ENCODE data around the gene MRPL4. TPM values are rescaled to one million over a fixed set of nuclear protein-coding genes. Genes with fewer than 3 reads are reported as not detected.

Gene MRPL4
- total RNA-seq, 2 donors from 2014 or later: 28.4 to 29.9 TPM

DNA sequence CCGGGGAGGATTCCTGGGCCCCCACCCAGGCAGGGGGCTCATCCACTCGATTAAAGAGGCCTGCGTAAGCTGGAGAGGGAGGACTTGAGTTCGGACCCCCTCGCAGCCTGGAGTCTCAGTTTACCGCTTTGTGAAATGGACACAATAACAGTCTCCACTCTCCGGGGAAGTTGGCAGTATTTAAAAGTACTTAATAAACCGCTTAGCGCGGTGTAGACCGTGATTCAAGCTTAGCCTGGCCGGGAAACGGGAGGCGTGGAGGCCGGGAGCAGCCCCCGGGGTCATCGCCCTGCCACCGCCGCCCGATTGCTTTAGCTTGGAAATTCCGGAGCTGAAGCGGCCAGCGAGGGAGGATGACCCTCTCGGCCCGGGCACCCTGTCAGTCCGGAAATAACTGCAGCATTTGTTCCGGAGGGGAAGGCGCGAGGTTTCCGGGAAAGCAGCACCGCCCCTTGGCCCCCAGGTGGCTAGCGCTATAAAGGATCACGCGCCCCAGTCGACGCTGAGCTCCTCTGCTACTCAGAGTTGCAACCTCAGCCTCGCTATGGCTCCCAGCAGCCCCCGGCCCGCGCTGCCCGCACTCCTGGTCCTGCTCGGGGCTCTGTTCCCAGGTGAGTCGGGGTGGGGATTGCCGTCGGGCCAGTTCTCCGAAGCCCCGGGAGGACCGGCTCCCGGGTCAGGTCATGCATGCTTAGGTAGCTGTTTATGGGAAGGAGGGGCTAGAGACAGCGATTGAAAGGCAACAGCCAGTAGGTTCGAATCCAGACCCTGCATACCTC is 18.8 kb downstream of the MRPL4 start, which contains the start of gene ICAM1:
Gene ICAM1, plus strand, starts transcription at position 505 of the 779 bp plus-strand sequence. Its CDS starts 40 bp downstream, at position 545.
- peaks cover 9% of the 10 kb centered on the region for H3K27me3 ChIP-seq (replicated peaks; ENCODE audit: insufficient read depth)
- ATAC-seq (ENCODE audit: insufficient number of reproducible peaks, low FRiP score, low read depth) (peak; percentile 30), DNase-seq (ENCODE audit: low spot score) (no peak)
- H3K9me3 ChIP-seq: no peaks in the 10 kb centered on the region
- no peaks in the 10 kb centered on the region for H3K36me3 ChIP-seq
- TF ChIP-seq, protein P1, sequence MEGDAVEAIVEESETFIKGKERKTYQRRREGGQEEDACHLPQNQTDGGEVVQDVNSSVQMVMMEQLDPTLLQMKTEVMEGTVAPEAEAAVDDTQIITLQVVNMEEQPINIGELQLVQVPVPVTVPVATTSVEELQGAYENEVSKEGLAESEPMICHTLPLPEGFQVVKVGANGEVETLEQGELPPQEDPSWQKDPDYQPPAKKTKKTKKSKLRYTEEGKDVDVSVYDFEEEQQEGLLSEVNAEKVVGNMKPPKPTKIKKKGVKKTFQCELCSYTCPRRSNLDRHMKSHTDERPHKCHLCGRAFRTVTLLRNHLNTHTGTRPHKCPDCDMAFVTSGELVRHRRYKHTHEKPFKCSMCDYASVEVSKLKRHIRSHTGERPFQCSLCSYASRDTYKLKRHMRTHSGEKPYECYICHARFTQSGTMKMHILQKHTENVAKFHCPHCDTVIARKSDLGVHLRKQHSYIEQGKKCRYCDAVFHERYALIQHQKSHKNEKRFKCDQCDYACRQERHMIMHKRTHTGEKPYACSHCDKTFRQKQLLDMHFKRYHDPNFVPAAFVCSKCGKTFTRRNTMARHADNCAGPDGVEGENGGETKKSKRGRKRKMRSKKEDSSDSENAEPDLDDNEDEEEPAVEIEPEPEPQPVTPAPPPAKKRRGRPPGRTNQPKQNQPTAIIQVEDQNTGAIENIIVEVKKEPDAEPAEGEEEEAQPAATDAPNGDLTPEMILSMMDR (IDR thresholded peaks at IDR 0.05): no peak
- peaks cover 0 to 13% of the 10 kb centered on the region in 2 donors for H3K4me1 ChIP-seq (ENCODE audit: control insufficient read depth in 1 of 2, low read depth in 2 of 2)
- peak within 1 kb of the TSS; percentile 59 to 68 for H3K27ac ChIP-seq
- peak within 1 kb of the TSS; percentile 69 for H3K4me3 ChIP-seq

DNA sequence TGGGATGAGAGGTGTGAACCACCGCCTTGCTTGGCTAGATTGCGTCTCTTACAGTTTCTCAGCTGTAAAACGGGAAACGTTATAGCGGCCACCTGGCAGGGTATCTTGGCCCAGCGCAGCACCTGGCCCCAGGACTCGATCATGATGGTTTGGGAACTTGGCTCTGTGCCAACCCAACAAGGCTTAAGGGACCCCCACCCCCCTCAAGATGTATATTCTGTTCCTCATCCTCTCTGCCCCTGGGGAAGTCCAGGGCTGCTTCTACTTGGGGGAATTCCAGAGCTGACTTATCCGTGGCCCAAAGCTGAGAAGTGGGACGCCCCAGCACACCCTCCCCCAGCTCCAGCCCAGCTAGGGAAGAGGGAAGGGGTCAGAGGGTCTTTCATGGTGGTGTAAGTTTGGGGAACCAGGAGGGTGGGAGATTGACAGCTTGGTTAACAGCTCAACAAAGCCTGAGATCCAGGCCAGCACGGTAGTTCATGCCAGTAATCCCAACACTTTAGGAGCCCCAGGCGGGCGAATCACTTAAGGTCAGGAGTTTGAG is 19.6 kb downstream of the MRPL4 start:
- TF ChIP-seq, protein P1 (IDR thresholded peaks at IDR 0.05): no peak
- H3K9me3 ChIP-seq: no peaks in the 10 kb centered on the region
- peaks cover 9% of the 10 kb centered on the region for H3K27me3 ChIP-seq (replicated peaks; ENCODE audit: insufficient read depth)
- no peaks in the 10 kb centered on the region for H3K36me3 ChIP-seq
- H3K4me3 ChIP-seq: peak overlapping the region; percentile 69
- peaks cover 0 to 13% of the 10 kb centered on the region in 2 donors for H3K4me1 ChIP-seq (ENCODE audit: control insufficient read depth in 1 of 2, low read depth in 2 of 2)
- ATAC-seq (ENCODE audit: insufficient number of reproducible peaks, low FRiP score, low read depth) (no peak), DNase-seq (ENCODE audit: low spot score) (no peak)
- H3K27ac ChIP-seq: peak overlapping the region in 1 of 2 donors; percentile 68

- TF ChIP-seq, protein P1 (IDR thresholded peaks at IDR 0.05): no peak
- DNase-seq (ENCODE audit: low spot score) (no peak), ATAC-seq (ENCODE audit: insufficient number of reproducible peaks, low FRiP score, low read depth) (no peak)
- peaks cover 0 to 12% of the 10 kb centered on the region in 2 donors for H3K4me1 ChIP-seq (ENCODE audit: control insufficient read depth in 1 of 2, low read depth in 2 of 2)
- no peak overlapping the region for H3K27ac ChIP-seq
- no peak overlapping the region for H3K4me3 ChIP-seq
- no peaks in the 10 kb centered on the region for H3K9me3 ChIP-seq
- no peaks in the 10 kb centered on the region for H3K36me3 ChIP-seq
- peaks cover 8% of the 10 kb centered on the region for H3K27me3 ChIP-seq (replicated peaks; ENCODE audit: insufficient read depth)
Observed at GRCh38 chr19:10274589-10274988, 22.6 kb downstream of the MRPL4 start.

- Histone ChIP-seq H3K36me3 (no peaks in the 10 kb centered on the region), H3K4me3 (no peak overlapping the region), H3K27ac (no peak overlapping the region), H3K9me3 (no peaks in the 10 kb centered on the region), H3K27me3 (replicated peaks; ENCODE audit: insufficient read depth) (no peaks in the 10 kb centered on the region), H3K4me1 (ENCODE audit: control insufficient read depth in 1 of 2, low read depth in 2 of 2) (no peaks in the 10 kb centered on the region)
- TF ChIP-seq, protein P1 (IDR thresholded peaks at IDR 0.05): no peak
- ATAC-seq (ENCODE audit: insufficient number of reproducible peaks, low FRiP score, low read depth) (no peak), DNase-seq (ENCODE audit: low spot score) (no peak)
Observed at GRCh38 chr19:10277795-10278589, 26.0 kb downstream of the MRPL4 start.

DNA sequence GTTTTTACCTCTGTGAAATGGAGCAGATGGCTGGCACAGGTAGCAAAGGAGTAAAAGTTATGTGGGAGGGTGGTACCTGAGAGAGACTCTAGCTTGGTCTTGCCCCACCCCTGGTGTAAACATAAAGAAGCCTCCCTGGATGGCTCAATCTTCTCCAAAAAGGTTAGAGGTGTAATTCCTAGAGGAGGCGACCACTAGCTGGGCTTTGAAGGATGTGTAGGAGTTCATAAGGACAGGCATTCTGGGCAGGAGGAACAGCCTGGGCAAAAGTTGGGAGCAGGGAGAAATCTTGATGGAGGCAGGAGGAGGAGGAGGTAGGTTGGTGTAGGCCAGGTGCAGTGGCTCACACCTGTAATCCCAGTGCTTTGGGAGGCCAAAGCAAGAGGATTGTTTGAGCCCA is 26.9 kb downstream of the MRPL4 start:
- peaks cover 4% of the 10 kb centered on the region for H3K36me3 ChIP-seq
- DNase-seq (ENCODE audit: low spot score): no peak
- H3K4me3 ChIP-seq: no peak overlapping the region
- H3K9me3 ChIP-seq: no peaks in the 10 kb centered on the region
- H3K27me3 ChIP-seq (replicated peaks; ENCODE audit: insufficient read depth): no peaks in the 10 kb centered on the region
- TF ChIP-seq, protein P1 (IDR thresholded peaks at IDR 0.05): no peak
- H3K4me1 ChIP-seq (ENCODE audit: control insufficient read depth in 1 of 2, low read depth in 2 of 2): no peaks in the 10 kb centered on the region
- ATAC-seq (ENCODE audit: insufficient number of reproducible peaks, low FRiP score, low read depth): no peak
- no peak overlapping the region for H3K27ac ChIP-seq
